ENCODE data around the gene DIAPH3. TPM values are rescaled to one million over a fixed set of nuclear protein-coding genes. Genes with fewer than 3 reads are reported as not detected.

The DIAPH3 gene
- total and polyA plus RNA-seq, 2 donors (not counting 1 experiment from before 2014, with no cell fraction given): 0.03 to 0.10 TPM

GRCh38 chr13:59643906-59644626 lies 519.7 kb downstream of the DIAPH3 start:
- H4K20me1 ChIP-seq (ENCODE audit: control insufficient read depth, insufficient read depth, low read length, poor library complexity, severe bottlenecking): no peaks in the 10 kb centered on the region
- H3K9me3 Mint-ChIP-seq (ENCODE audit: insufficient read depth): no peaks in the 10 kb centered on the region
- H3K4me3 ChIP-seq (ENCODE audit: control extremely low read depth in 1 of 5, extremely low read depth in 1 of 5, insufficient read depth in 1 of 5, low read depth in 2 of 5, low read length in 4 of 5): no peak overlapping the region
- ChIA-PET CTCF (no interaction called here), POLR2A (no interaction called here)
- intact Hi-C loops (cut with micrococcal nuclease): no loop called here
- H3K4me2 ChIP-seq (replicated peaks; ENCODE audit: low read depth, low read length, poor library complexity, severe bottlenecking): no peak overlapping the region
- no peaks in the 10 kb centered on the region for H3K4me1 ChIP-seq (ENCODE audit: control insufficient read depth in 2 of 2, insufficient read depth in 2 of 2, low read length in 2 of 2)
- no peak for DNase-seq
- no peaks in the 10 kb centered on the region for H3K79me2 ChIP-seq (ENCODE audit: control insufficient read depth, insufficient read depth, low read length)
- H3K4me1 Mint-ChIP-seq: no peaks in the 10 kb centered on the region
- H3K27ac Mint-ChIP-seq: no peak overlapping the region
- no peak overlapping the region for H3K27ac ChIP-seq (ENCODE audit: low read length in 2 of 2)
- no peaks in the 10 kb centered on the region for H3K27me3 Mint-ChIP-seq
- WGBS (ENCODE audit: insufficient coverage): no CpG with 5 or more reads among the region's 3 CpGs
- H3K4me3 Mint-ChIP-seq: no peak overlapping the region
- no peak overlapping the region for H2AFZ ChIP-seq (ENCODE audit: insufficient read depth, low read depth, low read length, poor library complexity, severe bottlenecking)
- no peaks in the 10 kb centered on the region for H3K27me3 ChIP-seq (replicated peaks in 1 of 4; ENCODE audit: control extremely low read depth in 1 of 4, control insufficient read depth in 3 of 4, insufficient read depth in 4 of 4, low read length in 3 of 4)
- H3K9me3 ChIP-seq (ENCODE audit: control extremely low read depth in 1 of 3, control insufficient read depth in 2 of 3, insufficient read depth in 1 of 3, low read length in 2 of 3): no peaks in the 10 kb centered on the region
- no peak for ATAC-seq (ENCODE audit: low read depth)
- no peak for TF ChIP-seq EZH2 (IDR thresholded peaks at IDR 0.05; ENCODE audit: borderline replicate concordance, insufficient read depth, low read depth, low read length, poor library complexity, severe bottlenecking)
- TF ChIP-seq, protein P1, sequence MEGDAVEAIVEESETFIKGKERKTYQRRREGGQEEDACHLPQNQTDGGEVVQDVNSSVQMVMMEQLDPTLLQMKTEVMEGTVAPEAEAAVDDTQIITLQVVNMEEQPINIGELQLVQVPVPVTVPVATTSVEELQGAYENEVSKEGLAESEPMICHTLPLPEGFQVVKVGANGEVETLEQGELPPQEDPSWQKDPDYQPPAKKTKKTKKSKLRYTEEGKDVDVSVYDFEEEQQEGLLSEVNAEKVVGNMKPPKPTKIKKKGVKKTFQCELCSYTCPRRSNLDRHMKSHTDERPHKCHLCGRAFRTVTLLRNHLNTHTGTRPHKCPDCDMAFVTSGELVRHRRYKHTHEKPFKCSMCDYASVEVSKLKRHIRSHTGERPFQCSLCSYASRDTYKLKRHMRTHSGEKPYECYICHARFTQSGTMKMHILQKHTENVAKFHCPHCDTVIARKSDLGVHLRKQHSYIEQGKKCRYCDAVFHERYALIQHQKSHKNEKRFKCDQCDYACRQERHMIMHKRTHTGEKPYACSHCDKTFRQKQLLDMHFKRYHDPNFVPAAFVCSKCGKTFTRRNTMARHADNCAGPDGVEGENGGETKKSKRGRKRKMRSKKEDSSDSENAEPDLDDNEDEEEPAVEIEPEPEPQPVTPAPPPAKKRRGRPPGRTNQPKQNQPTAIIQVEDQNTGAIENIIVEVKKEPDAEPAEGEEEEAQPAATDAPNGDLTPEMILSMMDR (IDR thresholded peaks at IDR 0.05): no peak
- H3K9ac ChIP-seq (ENCODE audit: low read length): no peak overlapping the region
- H3K36me3 ChIP-seq (replicated peaks in 1 of 2; ENCODE audit: control extremely low read depth in 1 of 2, control insufficient read depth in 1 of 2, extremely low read depth in 1 of 2, insufficient read depth in 2 of 2, low read length in 1 of 2): no peaks in the 10 kb centered on the region

DNA sequence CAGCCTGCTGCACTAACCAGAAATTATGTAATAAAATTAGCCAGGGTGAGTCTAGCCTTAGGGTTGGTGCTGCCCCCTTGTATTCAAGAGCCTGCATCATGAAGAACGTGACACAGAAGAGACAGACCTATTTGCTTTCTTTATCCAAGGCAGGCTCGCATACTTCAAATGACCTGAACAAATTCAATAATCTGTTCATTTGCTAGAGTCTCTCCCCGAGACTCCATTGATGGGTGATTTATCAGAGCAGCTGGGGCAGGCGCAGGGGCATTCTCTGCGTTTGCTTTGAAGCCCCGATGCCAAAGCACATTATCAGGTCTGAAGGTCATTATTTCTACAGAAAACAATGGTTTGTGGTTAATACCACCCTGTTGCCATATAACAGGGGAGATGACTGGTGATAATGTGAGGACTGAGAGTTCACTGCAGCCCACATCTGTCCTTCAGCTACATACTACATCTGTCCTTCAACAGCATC lies 520.3 kb downstream of the DIAPH3 start:
- H3K4me3 ChIP-seq (ENCODE audit: control extremely low read depth in 1 of 5, extremely low read depth in 1 of 5, insufficient read depth in 1 of 5, low read depth in 2 of 5, low read length in 4 of 5): no peak overlapping the region
- DNase-seq (no peak), ATAC-seq (ENCODE audit: low read depth) (no peak)
- peaks cover 0 to 4% (median 0%) of the 10 kb centered on the region in 4 experiments for H3K27me3 ChIP-seq (replicated peaks in 1 of 4; ENCODE audit: control extremely low read depth in 1 of 4, control insufficient read depth in 3 of 4, insufficient read depth in 4 of 4, low read length in 3 of 4)
- intact Hi-C loops (cut with micrococcal nuclease): no loop called here
- 83% methylated on average over 3 of the region's 6 CpGs for WGBS (ENCODE audit: insufficient coverage)
- no peak overlapping the region for H3K27ac Mint-ChIP-seq
- no peaks in the 10 kb centered on the region for H3K79me2 ChIP-seq (ENCODE audit: control insufficient read depth, insufficient read depth, low read length)
- no peaks in the 10 kb centered on the region for H3K4me1 ChIP-seq (ENCODE audit: control insufficient read depth in 2 of 2, insufficient read depth in 2 of 2, low read length in 2 of 2)
- ChIA-PET POLR2A (no interaction called here), CTCF (no interaction called here)
- no peak overlapping the region for H3K27ac ChIP-seq (ENCODE audit: low read length in 2 of 2)
- no peaks in the 10 kb centered on the region for H4K20me1 ChIP-seq (ENCODE audit: control insufficient read depth, insufficient read depth, low read length, poor library complexity, severe bottlenecking)
- H3K4me2 ChIP-seq (replicated peaks; ENCODE audit: low read depth, low read length, poor library complexity, severe bottlenecking): no peak overlapping the region
- H2AFZ ChIP-seq (ENCODE audit: insufficient read depth, low read depth, low read length, poor library complexity, severe bottlenecking): no peak overlapping the region
- no peaks in the 10 kb centered on the region for H3K4me1 Mint-ChIP-seq
- H3K9me3 ChIP-seq (ENCODE audit: control extremely low read depth in 1 of 3, control insufficient read depth in 2 of 3, insufficient read depth in 1 of 3, low read length in 2 of 3): no peaks in the 10 kb centered on the region
- H3K9me3 Mint-ChIP-seq (ENCODE audit: insufficient read depth): no peaks in the 10 kb centered on the region
- H3K4me3 Mint-ChIP-seq: no peak overlapping the region
- TF ChIP-seq EZH2 (IDR thresholded peaks at IDR 0.05; ENCODE audit: borderline replicate concordance, insufficient read depth, low read depth, low read length, poor library complexity, severe bottlenecking): no peak
- TF ChIP-seq, protein P1 (IDR thresholded peaks at IDR 0.05): no peak
- H3K36me3 ChIP-seq (replicated peaks in 1 of 2; ENCODE audit: control extremely low read depth in 1 of 2, control insufficient read depth in 1 of 2, extremely low read depth in 1 of 2, insufficient read depth in 2 of 2, low read length in 1 of 2): no peaks in the 10 kb centered on the region
- H3K9ac ChIP-seq (ENCODE audit: low read length): no peak overlapping the region
- no peaks in the 10 kb centered on the region for H3K27me3 Mint-ChIP-seq
